Panc1 (cell line): Measurements from ENCODE around the gene TGFB3.

Experiments
- CTCF ChIP-seq: fragments of 450-650 bp; IDR thresholded peaks from 2 replicates; pipeline ENCODE4 v1.5.1; 2017; ENCODE audit warnings: mild to moderate bottlenecking
- TCF7L2 ChIP-seq: IDR thresholded peaks from 2 replicates; pipeline ENCODE4 v1.6.1; 2011; ENCODE audit warnings: mild to moderate bottlenecking, low read depth, low read length, inconsistent platforms

- TF ChIP-seq CTCF: no peak
- TF ChIP-seq TCF7L2: no peak
These were observed 8.5 kb upstream of the TGFB3 start for GRCh38 chr14:75990297-75990696.
